ENCODE results near the gene TRAM2. TPM values are rescaled to one million over a fixed set of nuclear protein-coding genes. Genes with fewer than 3 reads are reported as not detected.

TRAM2 gene
- total and polyA plus RNA-seq, 2 of the 13 experiments (the other 11 are each of a cell fraction or from before 2014, with no cell fraction given), result 49.1 to 72.5 TPM

DNA sequence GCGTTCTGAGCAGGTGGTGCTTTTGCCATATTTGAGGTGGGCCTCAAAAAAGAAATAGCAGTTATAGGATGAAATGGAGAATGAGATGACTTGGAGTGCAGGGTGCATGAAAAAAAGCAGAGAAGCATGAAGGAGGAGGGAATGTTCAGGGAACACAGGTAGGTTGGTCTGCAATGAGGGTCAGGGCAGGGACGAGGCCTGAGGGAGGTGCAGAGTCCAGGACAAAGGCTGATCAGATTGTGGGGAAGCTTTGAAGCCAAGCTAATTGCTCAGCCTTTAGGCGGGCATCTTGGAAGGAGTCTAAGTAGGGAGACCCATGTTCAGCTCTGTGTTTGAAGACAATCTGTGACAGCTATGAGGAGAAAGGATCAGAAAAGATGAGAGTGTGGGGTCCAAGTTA lies 12.0 kb downstream of the TRAM2 start (continued):
- TF ChIP-seq CSRNP1 (CRISPR knock-in tag; IDR thresholded peaks at IDR 0.05) (no peak), KMT2B (CRISPR knock-in tag; IDR thresholded peaks at IDR 0.05) (no peak), GPBP1L1 (CRISPR knock-in tag; IDR thresholded peaks at IDR 0.05) (no peak), NR2F6 (IDR thresholded peaks at IDR 0.05) (no peak), NR2F6 (CRISPR knock-in tag; IDR thresholded peaks at IDR 0.05) (no peak), ZNF660 (CRISPR knock-in tag; IDR thresholded peaks at IDR 0.05; ENCODE audit: borderline replicate concordance, low read depth) (no peak), RARG (CRISPR knock-in tag; IDR thresholded peaks at IDR 0.05; ENCODE audit: low read depth) (no peak), BCL6 (CRISPR knock-in tag; IDR thresholded peaks at IDR 0.05) (no peak), TCF7 (IDR thresholded peaks at IDR 0.05; ENCODE audit: low read depth) (peak; percentile 55), PCBP2 (optimal IDR thresholded peaks at IDR 0.05; ENCODE audit: low read depth, low read length, poor library complexity, severe bottlenecking) (no peak), SSRP1 (CRISPR knock-in tag; IDR thresholded peaks at IDR 0.05) (0 out of 2 replicates have a peak, but pooled peaks have one; percentile 55), NFATC3 (CRISPR knock-in tag; IDR thresholded peaks at IDR 0.05) (no peak), RNF2 (conservative IDR thresholded peaks at IDR 0.05; ENCODE audit: low read depth) (no peak), ATF6 (CRISPR knock-in tag; conservative IDR thresholded peaks at IDR 0.05) (no peak), ZNF17 (CRISPR knock-in tag; IDR thresholded peaks at IDR 0.05) (no peak), ZEB1 (IDR thresholded peaks at IDR 0.05; ENCODE audit: insufficient replicate concordance, low read depth) (no peak), TBX3 (IDR thresholded peaks at IDR 0.05; ENCODE audit: borderline replicate concordance) (no peak), ZBTB21 (CRISPR knock-in tag; IDR thresholded peaks at IDR 0.05) (no peak)
- TF ChIP-seq, protein P1, sequence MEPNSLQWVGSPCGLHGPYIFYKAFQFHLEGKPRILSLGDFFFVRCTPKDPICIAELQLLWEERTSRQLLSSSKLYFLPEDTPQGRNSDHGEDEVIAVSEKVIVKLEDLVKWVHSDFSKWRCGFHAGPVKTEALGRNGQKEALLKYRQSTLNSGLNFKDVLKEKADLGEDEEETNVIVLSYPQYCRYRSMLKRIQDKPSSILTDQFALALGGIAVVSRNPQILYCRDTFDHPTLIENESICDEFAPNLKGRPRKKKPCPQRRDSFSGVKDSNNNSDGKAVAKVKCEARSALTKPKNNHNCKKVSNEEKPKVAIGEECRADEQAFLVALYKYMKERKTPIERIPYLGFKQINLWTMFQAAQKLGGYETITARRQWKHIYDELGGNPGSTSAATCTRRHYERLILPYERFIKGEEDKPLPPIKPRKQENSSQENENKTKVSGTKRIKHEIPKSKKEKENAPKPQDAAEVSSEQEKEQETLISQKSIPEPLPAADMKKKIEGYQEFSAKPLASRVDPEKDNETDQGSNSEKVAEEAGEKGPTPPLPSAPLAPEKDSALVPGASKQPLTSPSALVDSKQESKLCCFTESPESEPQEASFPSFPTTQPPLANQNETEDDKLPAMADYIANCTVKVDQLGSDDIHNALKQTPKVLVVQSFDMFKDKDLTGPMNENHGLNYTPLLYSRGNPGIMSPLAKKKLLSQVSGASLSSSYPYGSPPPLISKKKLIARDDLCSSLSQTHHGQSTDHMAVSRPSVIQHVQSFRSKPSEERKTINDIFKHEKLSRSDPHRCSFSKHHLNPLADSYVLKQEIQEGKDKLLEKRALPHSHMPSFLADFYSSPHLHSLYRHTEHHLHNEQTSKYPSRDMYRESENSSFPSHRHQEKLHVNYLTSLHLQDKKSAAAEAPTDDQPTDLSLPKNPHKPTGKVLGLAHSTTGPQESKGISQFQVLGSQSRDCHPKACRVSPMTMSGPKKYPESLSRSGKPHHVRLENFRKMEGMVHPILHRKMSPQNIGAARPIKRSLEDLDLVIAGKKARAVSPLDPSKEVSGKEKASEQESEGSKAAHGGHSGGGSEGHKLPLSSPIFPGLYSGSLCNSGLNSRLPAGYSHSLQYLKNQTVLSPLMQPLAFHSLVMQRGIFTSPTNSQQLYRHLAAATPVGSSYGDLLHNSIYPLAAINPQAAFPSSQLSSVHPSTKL (CRISPR knock-in tag; IDR thresholded peaks at IDR 0.05), result peak; percentile 49
- TF ChIP-seq, protein P2, sequence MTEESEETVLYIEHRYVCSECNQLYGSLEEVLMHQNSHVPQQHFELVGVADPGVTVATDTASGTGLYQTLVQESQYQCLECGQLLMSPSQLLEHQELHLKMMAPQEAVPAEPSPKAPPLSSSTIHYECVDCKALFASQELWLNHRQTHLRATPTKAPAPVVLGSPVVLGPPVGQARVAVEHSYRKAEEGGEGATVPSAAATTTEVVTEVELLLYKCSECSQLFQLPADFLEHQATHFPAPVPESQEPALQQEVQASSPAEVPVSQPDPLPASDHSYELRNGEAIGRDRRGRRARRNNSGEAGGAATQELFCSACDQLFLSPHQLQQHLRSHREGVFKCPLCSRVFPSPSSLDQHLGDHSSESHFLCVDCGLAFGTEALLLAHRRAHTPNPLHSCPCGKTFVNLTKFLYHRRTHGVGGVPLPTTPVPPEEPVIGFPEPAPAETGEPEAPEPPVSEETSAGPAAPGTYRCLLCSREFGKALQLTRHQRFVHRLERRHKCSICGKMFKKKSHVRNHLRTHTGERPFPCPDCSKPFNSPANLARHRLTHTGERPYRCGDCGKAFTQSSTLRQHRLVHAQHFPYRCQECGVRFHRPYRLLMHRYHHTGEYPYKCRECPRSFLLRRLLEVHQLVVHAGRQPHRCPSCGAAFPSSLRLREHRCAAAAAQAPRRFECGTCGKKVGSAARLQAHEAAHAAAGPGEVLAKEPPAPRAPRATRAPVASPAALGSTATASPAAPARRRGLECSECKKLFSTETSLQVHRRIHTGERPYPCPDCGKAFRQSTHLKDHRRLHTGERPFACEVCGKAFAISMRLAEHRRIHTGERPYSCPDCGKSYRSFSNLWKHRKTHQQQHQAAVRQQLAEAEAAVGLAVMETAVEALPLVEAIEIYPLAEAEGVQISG (CRISPR knock-in tag; IDR thresholded peaks at IDR 0.05), result no peak

All from HepG2 (cell line).